K562 (cell line): ENCODE data around the gene DNMBP. TPM values are rescaled to one million over a fixed set of nuclear protein-coding genes. Genes with fewer than 3 reads are reported as not detected.

Experiments
- CBFA2T3 ChIP-seq: fragments of 450-650 bp; IDR thresholded peaks from 2 replicates; pipeline ENCODE4 v1.6.1; 2017
- E4F1 ChIP-seq: fragments of 250-450 bp; sonication (Bioruptor Pico); IDR thresholded peaks from 2 replicates; pipeline ENCODE4 v1.5.0; 2021; ENCODE audit warnings: mild to moderate bottlenecking, borderline replicate concordance
- FOSL1 ChIP-seq: fragments of 200-800 bp; sonication (Bioruptor generic); conservative IDR thresholded peaks from 2 replicates; pipeline ENCODE4 v1.6.1; 2016; ENCODE audit warnings: missing genetic modification characterization, missing compliant biosample characterization
- FOXJ3 ChIP-seq: sonication (generic); formaldehyde crosslinking; IDR thresholded peaks from 2 replicates; pipeline ENCODE4 v1.4.0; 2020; ENCODE audit warnings: mild to moderate bottlenecking, missing genetic modification reagents
- MLX ChIP-seq, 2 experiments: fragments of 450-650 bp in 1 of 2; sonication (generic) in 1 of 2; formaldehyde crosslinking; conservative IDR thresholded peaks; 2 replicates each; pipeline versions ENCODE4 v1.4.0 to v1.8.1; 2020 to 2022; ENCODE audit warnings: mild to moderate bottlenecking in 1 of 2, missing genetic modification reagents in 1 of 2
- NCOA6 ChIP-seq: fragments of 450-650 bp; IDR thresholded peaks from 2 replicates; pipeline ENCODE4 v1.6.1; 2017; ENCODE audit warnings: mild to moderate bottlenecking
- NR4A1 ChIP-seq, 2 experiments: fragments of 250-450 bp in 1 of 2; fragments of 450-650 bp in 1 of 2; sonication (Bioruptor Pico) in 1 of 2; IDR thresholded peaks; 2 replicates each; pipeline versions ENCODE4 v1.4.0 to v1.6.1; 2016 to 2020; ENCODE audit warnings: mild to moderate bottlenecking in 2 of 2, missing compliant biosample characterization in 1 of 2, missing genetic modification characterization in 1 of 2, moderate library complexity in 1 of 2
- PPARD ChIP-seq: fragments of 250-450 bp; sonication (Bioruptor Pico); IDR thresholded peaks from 2 replicates; pipeline ENCODE4 v1.8.0; 2022; ENCODE audit warnings: inconsistent platforms, mild to moderate bottlenecking, moderate library complexity
- ZNF133 ChIP-seq: fragments of 250-450 bp; sonication (Bioruptor Pico); IDR thresholded peaks from 2 replicates; pipeline ENCODE4 v1.4.0; 2020; ENCODE audit warnings: mild to moderate bottlenecking
- ZNF551 ChIP-seq: fragments of 250-450 bp; sonication (Bioruptor Pico); IDR thresholded peaks from 2 replicates; pipeline ENCODE4 v1.5.0; 2021; ENCODE audit warnings: mild to moderate bottlenecking, moderate library complexity
- ZNF76 ChIP-seq: fragments of 250-450 bp; sonication (Bioruptor Pico); IDR thresholded peaks from 2 replicates; pipeline ENCODE4 v1.4.0; 2020; ENCODE audit warnings: mild to moderate bottlenecking, moderate library complexity, borderline replicate concordance
- ZNF764 ChIP-seq: fragments of 250-450 bp; sonication (Bioruptor Pico); IDR thresholded peaks from 2 replicates; pipeline ENCODE4 v1.4.0; 2020; ENCODE audit warnings: low read depth, mild to moderate bottlenecking, moderate library complexity
- polyA plus RNA-seq, 8 experiments: library from polyadenylated mRNA; depleted of rRNA in 4 of 8; stranded (reverse) in 5 of 8; unstranded in 3 of 8; fragments of >200 nt; fragmentation: Nextera tagmentation in 2 of 8; fragmentation: Illumina TruSeq in 1 of 8; extraction: Ambion mirVana in 2 of 8; extraction: Trizol in 1 of 8; gene quantifications; 2 replicates each; pipeline versions ENCODE4 v1.2.1 to v1.2.3, GENCODE V29; 2011 to 2014; ENCODE audit warnings: inconsistent platforms in 1 of 8, missing spikeins in 1 of 8
- total RNA-seq, 7 experiments: library from RNA; depleted of rRNA in 6 of 7; stranded (reverse); fragments of >200 nt in 6 of 7; fragmentation: Illumina TruSeq in 2 of 7; extraction: Trizol in 2 of 7; gene quantifications; 2 replicates each; pipeline versions ENCODE4 v1.2.1 to v1.2.3, GENCODE V29; 2011 to 2021; ENCODE audit warnings: low replicate concordance in 1 of 7
- TF ChIP-seq, protein P1 (sequence below), 3 experiments: fragments of 200-800 bp in 1 of 3; sonication (Bioruptor generic) in 1 of 3; sonication (generic) in 1 of 3; formaldehyde crosslinking in 1 of 3; IDR thresholded peaks; 2 replicates each; pipeline versions ENCODE4 v1.6.1 to v1.8.0; 2016 to 2022; ENCODE audit warnings: mild to moderate bottlenecking in 2 of 3, missing compliant biosample characterization in 2 of 3, missing genetic modification characterization in 2 of 3, missing genetic modification reagents in 1 of 3
- TF ChIP-seq, protein P2 (sequence below), 2 experiments: IDR thresholded peaks in 1 of 2; conservative IDR thresholded peaks in 1 of 2; 2 replicates each; pipeline ENCODE4 v1.6.1; 2016; ENCODE audit warnings: low read depth in 2 of 2, mild to moderate bottlenecking in 1 of 2, missing compliant biosample characterization in 1 of 2, missing genetic modification characterization in 1 of 2, moderate library complexity in 1 of 2
- TF ChIP-seq, protein P3 (sequence below): fragments of 450-650 bp; IDR thresholded peaks from 2 replicates; pipeline ENCODE4 v1.6.1; 2018; ENCODE audit not compliant: partially characterized antibody

DNMBP gene
- total and polyA plus RNA-seq, 9 of the 15 experiments (the other 6 are each of a cell fraction or from before 2014, with no cell fraction given): 0.83 to 3.7 (median 2.2) TPM

DNA sequence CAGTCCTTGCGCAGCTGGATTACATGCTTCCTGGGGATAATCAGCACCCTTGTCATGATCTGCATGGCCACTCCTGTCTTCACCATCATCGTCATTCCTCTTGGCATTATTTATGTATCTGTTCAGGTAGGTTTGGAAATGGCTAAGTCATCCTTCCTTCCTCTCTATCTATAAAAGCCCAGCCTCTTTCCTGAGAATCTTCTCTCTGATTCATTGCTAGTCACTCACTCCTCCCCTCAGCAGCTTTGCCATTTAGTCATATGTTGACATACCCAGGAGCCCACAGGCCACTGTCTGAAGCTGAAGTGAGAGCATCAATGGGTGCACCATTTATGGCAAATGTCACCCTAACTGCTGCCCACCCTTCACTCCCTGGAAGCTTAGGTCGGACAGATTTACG, 175.3 kb downstream of the DNMBP start (continued):
- TF ChIP-seq MLX (CRISPR knock-in tag; conservative IDR thresholded peaks at IDR 0.05): no peak
- TF ChIP-seq, protein P1, sequence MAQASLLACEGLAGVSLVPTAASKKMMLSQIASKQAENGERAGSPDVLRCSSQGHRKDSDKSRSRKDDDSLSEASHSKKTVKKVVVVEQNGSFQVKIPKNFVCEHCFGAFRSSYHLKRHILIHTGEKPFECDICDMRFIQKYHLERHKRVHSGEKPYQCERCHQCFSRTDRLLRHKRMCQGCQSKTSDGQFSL (CRISPR knock-in tag; IDR thresholded peaks at IDR 0.05): no peak
- TF ChIP-seq, protein P1 (tag; IDR thresholded peaks at IDR 0.05): no peak
- no peak for TF ChIP-seq NR4A1 (CRISPR knock-in tag; IDR thresholded peaks at IDR 0.05)
- no peak for TF ChIP-seq NR4A1 (tag; IDR thresholded peaks at IDR 0.05)
- no peak for TF ChIP-seq PPARD
- TF ChIP-seq, protein P2, sequence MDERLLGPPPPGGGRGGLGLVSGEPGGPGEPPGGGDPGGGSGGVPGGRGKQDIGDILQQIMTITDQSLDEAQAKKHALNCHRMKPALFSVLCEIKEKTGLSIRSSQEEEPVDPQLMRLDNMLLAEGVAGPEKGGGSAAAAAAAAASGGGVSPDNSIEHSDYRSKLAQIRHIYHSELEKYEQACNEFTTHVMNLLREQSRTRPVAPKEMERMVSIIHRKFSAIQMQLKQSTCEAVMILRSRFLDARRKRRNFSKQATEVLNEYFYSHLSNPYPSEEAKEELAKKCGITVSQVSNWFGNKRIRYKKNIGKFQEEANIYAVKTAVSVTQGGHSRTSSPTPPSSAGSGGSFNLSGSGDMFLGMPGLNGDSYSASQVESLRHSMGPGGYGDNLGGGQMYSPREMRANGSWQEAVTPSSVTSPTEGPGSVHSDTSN (CRISPR knock-in tag; IDR thresholded peaks at IDR 0.05; ENCODE audit: low read depth): no peak
- TF ChIP-seq, protein P2 (tag; conservative IDR thresholded peaks at IDR 0.05; ENCODE audit: low read depth): 0 out of 2 replicates have a peak, but pooled peaks have one; percentile 18
- no peak for TF ChIP-seq FOXJ3 (CRISPR knock-in tag)
- TF ChIP-seq, protein P3, sequence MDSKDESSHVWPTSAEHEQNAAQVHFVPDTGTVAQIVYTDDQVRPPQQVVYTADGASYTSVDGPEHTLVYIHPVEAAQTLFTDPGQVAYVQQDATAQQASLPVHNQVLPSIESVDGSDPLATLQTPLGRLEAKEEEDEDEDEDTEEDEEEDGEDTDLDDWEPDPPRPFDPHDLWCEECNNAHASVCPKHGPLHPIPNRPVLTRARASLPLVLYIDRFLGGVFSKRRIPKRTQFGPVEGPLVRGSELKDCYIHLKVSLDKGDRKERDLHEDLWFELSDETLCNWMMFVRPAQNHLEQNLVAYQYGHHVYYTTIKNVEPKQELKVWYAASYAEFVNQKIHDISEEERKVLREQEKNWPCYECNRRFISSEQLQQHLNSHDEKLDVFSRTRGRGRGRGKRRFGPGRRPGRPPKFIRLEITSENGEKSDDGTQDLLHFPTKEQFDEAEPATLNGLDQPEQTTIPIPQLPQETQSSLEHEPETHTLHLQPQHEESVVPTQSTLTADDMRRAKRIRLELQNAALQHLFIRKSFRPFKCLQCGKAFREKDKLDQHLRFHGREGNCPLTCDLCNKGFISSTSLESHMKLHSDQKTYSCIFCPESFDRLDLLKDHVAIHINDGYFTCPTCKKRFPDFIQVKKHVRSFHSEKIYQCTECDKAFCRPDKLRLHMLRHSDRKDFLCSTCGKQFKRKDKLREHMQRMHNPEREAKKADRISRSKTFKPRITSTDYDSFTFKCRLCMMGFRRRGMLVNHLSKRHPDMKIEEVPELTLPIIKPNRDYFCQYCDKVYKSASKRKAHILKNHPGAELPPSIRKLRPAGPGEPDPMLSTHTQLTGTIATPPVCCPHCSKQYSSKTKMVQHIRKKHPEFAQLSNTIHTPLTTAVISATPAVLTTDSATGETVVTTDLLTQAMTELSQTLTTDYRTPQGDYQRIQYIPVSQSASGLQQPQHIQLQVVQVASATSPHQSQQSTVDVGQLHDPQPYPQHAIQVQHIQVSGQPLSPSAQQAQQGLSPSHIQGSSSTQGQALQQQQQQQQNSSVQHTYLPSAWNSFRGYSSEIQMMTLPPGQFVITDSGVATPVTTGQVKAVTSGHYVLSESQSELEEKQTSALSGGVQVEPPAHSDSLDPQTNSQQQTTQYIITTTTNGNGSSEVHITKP: no peak
- peak; percentile 41; the same call in 1 of the 2 replicates for TF ChIP-seq CBFA2T3
- TF ChIP-seq FOSL1: peak; percentile 81
- TF ChIP-seq ZNF764 (CRISPR knock-in tag): no peak
- no peak for TF ChIP-seq ZNF133 (CRISPR knock-in tag)
- no peak for TF ChIP-seq ZNF76 (CRISPR knock-in tag)
- TF ChIP-seq ZNF551: no peak
- no peak for TF ChIP-seq E4F1 (CRISPR knock-in tag)
- TF ChIP-seq NCOA6: no peak
